Naive thymus-derived CD4-positive, alpha-beta T cell (primary cell): ENCODE data around the gene MARK3. TPM values are rescaled to one million over a fixed set of nuclear protein-coding genes. Genes with fewer than 3 reads are reported as not detected.

Experiments used
- ATAC-seq: fragments of 150-1000 bp; cut with Tn5 transposase; 2 replicates; pipeline ENCODE4 v1.10.0; 2021; ENCODE audit warnings: mild to moderate bottlenecking, moderate library complexity
- CTCF ChIA-PET: fragments of 350-600 bp; sonication (Branson Sonifier 250); formaldehyde crosslinking; loops from one replicate; lab custom pipeline; 2021; ENCODE audit warnings: antibody characterized with exemption; lab: Charles Lee
- POLR2A ChIA-PET: fragments of 350-600 bp; sonication (Branson Sonifier 250); formaldehyde crosslinking; loops from one replicate; lab custom pipeline; 2021; ENCODE audit warnings: antibody characterized with exemption, inconsistent platforms; lab: Charles Lee
- DNase-seq, 9 donors: peaks; one replicate each; pipeline versions ENCODE4 v3.0.0 to v3.0.0-alpha.2; 2020 to 2022; ENCODE audit warnings: mixed read lengths in 1 of 9
- H3K27ac ChIP-seq: one replicate; pipeline ENCODE4 v1.7.0; 2013; ENCODE audit warnings: mild to moderate bottlenecking, low read depth, low read length, moderate library complexity
- H3K27me3 ChIP-seq, 2 donors: one replicate each; pipeline ENCODE4 v1.7.0; 2013; ENCODE audit warnings: low read length in 2 of 2, mild to moderate bottlenecking in 2 of 2, moderate library complexity in 2 of 2; ENCODE audit not compliant: control insufficient read depth in 2 of 2, insufficient read depth in 2 of 2
- H3K36me3 ChIP-seq, 3 experiments: 1 replicate in 2 of 3; 2 replicates in 1 of 3; pipeline ENCODE4 v1.7.0; 2013; ENCODE audit warnings: low read length in 3 of 3, mild to moderate bottlenecking in 3 of 3, moderate library complexity in 1 of 3; ENCODE audit not compliant: insufficient read depth in 3 of 3, control insufficient read depth in 2 of 3
- H3K4me1 ChIP-seq, 2 donors: one replicate each; pipeline ENCODE4 v1.7.0; 2013; ENCODE audit warnings: low read length in 2 of 2, mild to moderate bottlenecking in 2 of 2, moderate library complexity in 1 of 2; ENCODE audit not compliant: control insufficient read depth in 2 of 2, insufficient read depth in 2 of 2
- H3K4me3 ChIP-seq: 2 replicates; pipeline ENCODE4 v1.7.0; 2013; ENCODE audit warnings: mild to moderate bottlenecking, low read length
- H3K9me3 ChIP-seq, 3 experiments: 1 replicate in 2 of 3; 2 replicates in 1 of 3; pipeline ENCODE4 v1.7.0; 2013; ENCODE audit warnings: low read length in 3 of 3; ENCODE audit not compliant: control insufficient read depth in 2 of 3
- H3K27ac Mint-ChIP-seq, 9 donors: one replicate each; pipeline ENCODE4 v1.8.0; 2020 to 2022; ENCODE audit warnings: mixed read lengths in 9 of 9, mild to moderate bottlenecking in 8 of 9, moderate library complexity in 5 of 9, inconsistent platforms in 2 of 9
- H3K27me3 Mint-ChIP-seq, 5 donors: one replicate each; pipeline ENCODE4 v1.8.0; 2021 to 2022; ENCODE audit warnings: mixed read lengths in 5 of 5, mild to moderate bottlenecking in 1 of 5
- H3K36me3 Mint-ChIP-seq, 5 donors: one replicate each; pipeline ENCODE4 v1.8.0; 2020 to 2022; ENCODE audit warnings: mixed read lengths in 5 of 5, mild to moderate bottlenecking in 3 of 5, inconsistent platforms in 1 of 5
- H3K4me1 Mint-ChIP-seq, 7 donors: one replicate each; pipeline ENCODE4 v1.8.0; 2020 to 2022; ENCODE audit warnings: mixed read lengths in 7 of 7, mild to moderate bottlenecking in 3 of 7, inconsistent platforms in 1 of 7
- H3K4me3 Mint-ChIP-seq, 10 donors: one replicate each; pipeline ENCODE4 v1.8.0; 2020 to 2022; ENCODE audit warnings: mild to moderate bottlenecking in 10 of 10, mixed read lengths in 10 of 10, moderate library complexity in 6 of 10, inconsistent platforms in 2 of 10
- H3K9me3 Mint-ChIP-seq, 11 donors: one replicate each; pipeline ENCODE4 v1.8.0; 2020 to 2022; ENCODE audit warnings: mixed read lengths in 11 of 11, mild to moderate bottlenecking in 4 of 11, inconsistent platforms in 1 of 11, moderate library complexity in 1 of 11
- intact Hi-C, 2 donors: fragments of 100-400 bp; cut with micrococcal nuclease; formaldehyde crosslinking; loops; one replicate each; pipeline ENCODE4 v1.15.1; 2023
- polyA plus RNA-seq, 2 donors: library from polyadenylated mRNA; unstranded; fragments of 300-500 nt; fragmentation: Illumina TruSeq; gene quantifications; one replicate each; pipeline ENCODE4 v1.2.3, GENCODE V29; 2021
- total RNA-seq, 6 experiments: library from RNA in 5 of 6; stranded (reverse) in 5 of 6; gene quantifications; 1 replicate in 5 of 6; 2 replicates in 1 of 6; pipeline ENCODE4 v1.2.3 and lab custom pipeline; 2021 to 2026

MARK3 gene
- total and polyA plus RNA-seq, 7 experiments from 2014 or later = 28.2 to 133 (median 100) TPM

DNA sequence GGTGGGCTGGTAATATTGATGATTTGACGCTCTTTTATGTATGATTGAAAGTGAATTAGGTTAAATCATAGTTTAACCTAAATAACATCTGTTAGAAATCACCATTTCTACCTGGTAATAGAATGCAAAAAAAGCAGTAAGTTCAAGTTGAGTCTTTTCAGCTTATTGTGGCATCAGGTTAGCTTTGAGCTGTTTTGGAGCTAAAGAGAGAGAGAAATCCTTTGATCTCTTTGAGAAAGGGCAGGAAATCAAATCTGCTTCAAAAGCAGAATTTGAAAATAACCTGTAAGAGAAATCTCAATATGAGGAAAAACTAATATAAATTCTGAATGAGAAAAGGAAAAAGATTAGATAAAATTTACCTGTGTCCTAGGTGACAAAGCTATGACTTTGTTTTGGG lies 75.2 kb downstream of the MARK3 start:
- Mint-ChIP-seq H3K36me3 (peaks cover 10 to 39% (median 28%) of the 10 kb centered on the region in 5 donors), H3K27ac (peak overlapping the region in 8 of 9 donors; percentile 41 to 86 (median 68)), H3K27me3 (no peaks in the 10 kb centered on the region), H3K4me3 (peak overlapping the region in 8 of 10 donors; percentile 56 to 80 (median 66)), H3K9me3 (no peaks in the 10 kb centered on the region), H3K4me1 (peaks cover 10 to 45% (median 32%) of the 10 kb centered on the region in 7 donors)
- Histone ChIP-seq H3K9me3 (no peaks in the 10 kb centered on the region), H3K4me1 (peaks cover 0 to 12% of the 10 kb centered on the region in 2 donors), H3K4me3 (no peak overlapping the region), H3K27ac (no peak overlapping the region), H3K27me3 (no peaks in the 10 kb centered on the region), H3K36me3 (peaks cover 0 to 34% (median 6%) of the 10 kb centered on the region in 3 experiments)
- ChIA-PET POLR2A (interaction anchor here (0.6 to 1.8 kb wide), 5 partner anchors 11 to 776 kb away, joined by 3 to 10 read pairs (median 3); partner anchors contain the start of gene EIF5), CTCF (interaction anchor here (1.1 kb wide), 1 partner anchor 66 kb away, joined by 3 read pairs; no protein-coding TSS in a partner anchor)
- no peak for ATAC-seq
- peak in 6 of 9 donors; percentile 3 to 51 (median 36) for DNase-seq
- intact Hi-C loops = no loop called here

DNA sequence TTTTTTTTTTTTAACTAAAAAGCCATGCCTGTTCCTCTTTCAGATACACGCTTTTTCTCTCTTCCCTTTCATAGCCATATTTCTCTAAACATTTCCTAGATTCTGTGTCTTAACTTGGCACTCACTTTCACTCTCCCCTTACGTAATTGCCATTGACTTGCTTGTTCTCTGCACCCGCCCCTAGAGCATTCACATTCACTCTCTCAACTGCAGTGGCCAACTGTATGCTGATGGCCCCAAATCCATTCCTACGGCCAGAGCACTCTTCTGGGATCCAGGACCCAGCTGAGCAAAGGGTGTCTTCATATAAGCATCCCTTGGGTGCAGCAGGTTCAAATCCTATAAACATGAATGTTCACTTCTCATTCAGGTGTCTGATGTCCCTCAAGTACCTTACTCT lies 77.9 kb downstream of the MARK3 start:
- Mint-ChIP-seq H3K36me3 (peaks cover 13 to 41% (median 20%) of the 10 kb centered on the region in 5 donors), H3K4me1 (peaks cover 5 to 33% (median 19%) of the 10 kb centered on the region in 7 donors), H3K9me3 (peaks cover 0 to 2% (median 0%) of the 10 kb centered on the region in 11 donors), H3K27me3 (no peaks in the 10 kb centered on the region), H3K27ac (peak overlapping the region in 5 of 9 donors; percentile 9 to 66 (median 19)), H3K4me3 (no peak overlapping the region)
- ATAC-seq = no peak
- Histone ChIP-seq H3K36me3 (peaks cover 9 to 60% (median 16%) of the 10 kb centered on the region in 3 experiments), H3K27me3 (no peaks in the 10 kb centered on the region), H3K27ac (no peak overlapping the region), H3K9me3 (no peaks in the 10 kb centered on the region), H3K4me1 (peaks cover 0 to 12% of the 10 kb centered on the region in 2 donors), H3K4me3 (no peak overlapping the region)
- ChIA-PET CTCF (no interaction called here), POLR2A (no interaction called here)
- intact Hi-C loops = no loop called here
- no peak for DNase-seq

DNA sequence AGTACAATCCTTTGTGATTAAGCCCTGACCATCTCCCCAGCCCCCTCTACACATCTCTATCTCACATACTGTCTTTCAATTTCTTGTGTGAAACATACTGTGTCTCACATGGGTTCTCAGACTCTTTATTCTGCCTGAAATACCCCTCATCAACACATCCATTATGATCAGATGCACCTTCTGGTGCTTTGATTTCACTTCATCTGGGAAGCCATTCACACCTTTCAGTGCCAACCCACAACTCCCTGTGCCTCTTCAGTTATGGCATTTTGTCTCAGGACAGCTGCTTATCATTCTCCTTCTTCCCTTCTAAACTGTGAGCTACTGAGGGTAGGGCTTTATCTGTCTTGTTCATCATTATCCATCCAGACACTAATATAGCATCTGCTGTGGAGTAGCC lies 78.6 kb downstream of the MARK3 start:
- ATAC-seq = no peak
- POLR2A ChIA-PET = no interaction called here
- peak overlapping the region in 4 of 9 donors; percentile 9 to 66 (median 22) for H3K27ac Mint-ChIP-seq

DNA sequence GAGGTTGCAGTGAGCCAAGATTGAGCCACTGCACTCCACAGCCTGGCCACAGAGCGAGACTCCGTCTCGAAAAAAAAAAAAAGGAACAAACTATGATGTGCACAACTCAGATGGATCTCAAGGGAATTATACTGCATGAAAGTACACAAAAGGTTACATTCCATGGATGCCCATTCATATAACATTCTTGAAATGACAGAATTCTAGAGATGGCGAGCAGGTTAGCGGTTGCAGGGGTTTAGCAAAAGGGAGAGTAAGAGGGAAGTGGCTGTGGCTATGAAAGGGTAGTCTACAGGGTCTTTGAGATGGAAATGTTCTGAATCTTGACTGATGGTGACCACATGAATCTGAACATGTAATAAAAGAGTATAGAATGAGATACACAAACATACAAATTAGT lies 87.7 kb downstream of the MARK3 start:
- H3K4me3 ChIP-seq = no peak overlapping the region
- ChIA-PET POLR2A (interaction anchor here (0.6 kb wide), 1 partner anchor 454 kb away, joined by 3 read pairs; no protein-coding TSS in a partner anchor), CTCF (no interaction called here)
- intact Hi-C loops = no loop called here
- no peak for ATAC-seq
- H3K9me3 ChIP-seq = no peaks in the 10 kb centered on the region
- H3K36me3 ChIP-seq = peaks cover 16 to 74% (median 17%) of the 10 kb centered on the region in 3 experiments
- H3K4me1 Mint-ChIP-seq = peaks cover 0 to 4% (median 0%) of the 10 kb centered on the region in 7 donors
- H3K27ac ChIP-seq = no peak overlapping the region
- no peak for DNase-seq
- peaks cover 1 to 47% (median 21%) of the 10 kb centered on the region in 5 donors for H3K36me3 Mint-ChIP-seq
- H3K4me3 Mint-ChIP-seq = no peak overlapping the region
- H3K4me1 ChIP-seq = no peaks in the 10 kb centered on the region
- no peaks in the 10 kb centered on the region for H3K27me3 ChIP-seq
- H3K27me3 Mint-ChIP-seq = no peaks in the 10 kb centered on the region
- H3K9me3 Mint-ChIP-seq = no peaks in the 10 kb centered on the region
- H3K27ac Mint-ChIP-seq = peak overlapping the region in 3 of 9 donors; percentile 26 to 90 (median 35)

More for the DNA sequence above, 78.6 kb downstream of the MARK3 start:
- Histone ChIP-seq H3K4me1 (peaks cover 0 to 12% of the 10 kb centered on the region in 2 donors), H3K27ac (no peak overlapping the region), H3K27me3 (no peaks in the 10 kb centered on the region), H3K4me3 (no peak overlapping the region), H3K36me3 (peaks cover 9 to 67% (median 16%) of the 10 kb centered on the region in 3 experiments), H3K9me3 (no peaks in the 10 kb centered on the region)
- intact Hi-C loops = no loop called here
- DNase-seq = no peak
- Mint-ChIP-seq H3K9me3 (peaks cover 0 to 2% (median 0%) of the 10 kb centered on the region in 11 donors), H3K4me1 (peaks cover 5 to 32% (median 19%) of the 10 kb centered on the region in 7 donors), H3K27me3 (no peaks in the 10 kb centered on the region), H3K4me3 (no peak overlapping the region), H3K36me3 (peaks cover 13 to 41% (median 20%) of the 10 kb centered on the region in 5 donors)
- CTCF ChIA-PET = no interaction called here

DNA sequence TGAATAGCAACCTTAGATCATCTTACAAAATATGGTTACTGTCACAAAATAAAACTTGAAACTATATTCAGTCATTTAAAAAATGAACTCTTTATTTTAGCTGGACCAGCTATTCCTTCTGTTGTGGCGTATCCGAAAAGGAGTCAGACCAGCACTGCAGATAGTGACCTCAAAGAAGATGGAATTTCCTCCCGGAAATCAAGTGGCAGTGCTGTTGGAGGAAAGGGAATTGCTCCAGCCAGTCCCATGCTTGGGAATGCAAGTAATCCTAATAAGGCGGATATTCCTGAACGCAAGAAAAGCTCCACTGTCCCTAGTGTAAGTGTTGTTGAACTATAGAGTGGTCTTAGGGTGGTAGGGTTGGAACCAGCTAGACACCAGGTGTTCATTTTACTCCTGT lies 89.7 kb downstream of the MARK3 start:
- CTCF ChIA-PET = no interaction called here
- Mint-ChIP-seq H3K27me3 (no peaks in the 10 kb centered on the region), H3K4me1 (peaks cover 0 to 6% (median 3%) of the 10 kb centered on the region in 7 donors), H3K36me3 (peaks cover 0 to 46% (median 21%) of the 10 kb centered on the region in 5 donors), H3K4me3 (no peak overlapping the region), H3K27ac (no peak overlapping the region), H3K9me3 (no peaks in the 10 kb centered on the region)
- H3K4me1 ChIP-seq = no peaks in the 10 kb centered on the region
- H3K27ac ChIP-seq = no peak overlapping the region
- intact Hi-C loops = no loop called here
- POLR2A ChIA-PET = no interaction called here
- no peak for DNase-seq
- peaks cover 16 to 61% (median 17%) of the 10 kb centered on the region in 3 experiments for H3K36me3 ChIP-seq
- H3K4me3 ChIP-seq = no peak overlapping the region
- H3K9me3 ChIP-seq = no peaks in the 10 kb centered on the region
- no peaks in the 10 kb centered on the region for H3K27me3 ChIP-seq
- ATAC-seq = no peak

DNA sequence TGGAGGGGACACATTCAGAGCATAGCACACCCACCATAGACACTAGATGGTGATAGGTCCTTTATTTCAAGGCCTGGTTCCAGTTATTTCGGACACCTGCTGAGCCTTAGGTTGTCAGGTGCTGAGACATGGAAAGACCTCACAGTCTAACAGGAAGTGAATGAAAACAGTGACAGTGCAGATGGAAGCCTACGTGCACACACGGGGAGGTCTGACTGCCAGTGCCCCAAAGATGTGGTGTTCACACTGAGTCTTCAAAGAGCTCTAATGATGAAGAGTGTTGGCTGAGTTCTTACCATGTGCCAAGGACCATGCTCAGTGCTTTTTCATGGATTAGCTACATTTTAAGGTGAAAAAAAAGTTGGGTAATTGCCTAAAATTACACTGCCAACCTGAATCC lies 90.8 kb downstream of the MARK3 start:
- Histone ChIP-seq H3K27me3 (no peaks in the 10 kb centered on the region), H3K4me3 (no peak overlapping the region), H3K9me3 (no peaks in the 10 kb centered on the region), H3K27ac (no peak overlapping the region), H3K36me3 (peaks cover 13 to 61% (median 16%) of the 10 kb centered on the region in 3 experiments), H3K4me1 (no peaks in the 10 kb centered on the region)
- ChIA-PET POLR2A (no interaction called here), CTCF (interaction anchor here (0.7 kb wide), 1 partner anchor 78 kb away, joined by 3 read pairs; no protein-coding TSS in a partner anchor)
- H3K9me3 Mint-ChIP-seq = no peaks in the 10 kb centered on the region
- peaks cover 0 to 48% (median 20%) of the 10 kb centered on the region in 5 donors for H3K36me3 Mint-ChIP-seq
- no peaks in the 10 kb centered on the region for H3K27me3 Mint-ChIP-seq
- DNase-seq (peak in 1 of 9 donors; percentile 5), ATAC-seq (no peak)
- H3K27ac Mint-ChIP-seq = peak overlapping the region in 1 of 9 donors; percentile 75
- H3K4me1 Mint-ChIP-seq = peaks cover 11 to 17% (median 13%) of the 10 kb centered on the region in 7 donors
- intact Hi-C loops = no loop called here
- no peak overlapping the region for H3K4me3 Mint-ChIP-seq
